Lung (tissue), 12 donors: Measurements from ENCODE around the gene DNAAF1. TPM values are rescaled to one million over a fixed set of nuclear protein-coding genes. Genes with fewer than 3 reads are reported as not detected.

ENCODE experiments used
- ATAC-seq: fragments of 200-7000 bp; cut with Tn5 transposase; one replicate; pipeline ENCODE4 v1.9.1; 2020; ENCODE audit warnings: moderate number of reproducible peaks; ENCODE audit not compliant: insufficient read depth, low FRiP score
- DNase-seq, 3 donors: peaks; one replicate each; pipeline ENCODE4 v3.0.0-alpha.2; 2013 to 2017
- H3K27ac ChIP-seq, 2 donors: one replicate each; pipeline ENCODE4 v1.5.1; 2013; ENCODE audit warnings: mild to moderate bottlenecking in 2 of 2, moderate library complexity in 2 of 2, control low read depth in 1 of 2, inconsistent platforms in 1 of 2, low read depth in 1 of 2, low read length in 1 of 2
- H3K27me3 ChIP-seq, 3 donors: one replicate each; pipeline ENCODE4 v1.5.1; 2013; ENCODE audit warnings: low read length in 2 of 3; ENCODE audit not compliant: control insufficient read depth in 3 of 3, insufficient read depth in 3 of 3
- H3K36me3 ChIP-seq, 4 donors: one replicate each; pipeline ENCODE4 v1.5.1; 2013; ENCODE audit warnings: low read length in 4 of 4, mild to moderate bottlenecking in 1 of 4, moderate library complexity in 1 of 4; ENCODE audit not compliant: control insufficient read depth in 4 of 4, insufficient read depth in 4 of 4
- H3K4me1 ChIP-seq, 5 donors: one replicate each; pipeline ENCODE4 v1.5.1; 2013; ENCODE audit warnings: low read length in 5 of 5, mild to moderate bottlenecking in 2 of 5, moderate library complexity in 1 of 5; ENCODE audit not compliant: control insufficient read depth in 5 of 5, insufficient read depth in 5 of 5
- H3K4me3 ChIP-seq: one replicate; pipeline ENCODE4 v1.5.1; 2013; ENCODE audit warnings: mild to moderate bottlenecking, control low read depth, moderate library complexity
- H3K9ac ChIP-seq, 2 donors: one replicate each; pipeline ENCODE4 v1.5.1; 2013; ENCODE audit warnings: low read length in 2 of 2, control low read depth in 1 of 2; ENCODE audit not compliant: insufficient read depth in 1 of 2
- H3K9me3 ChIP-seq, 4 donors: one replicate each; pipeline ENCODE4 v1.5.1; 2013; ENCODE audit warnings: low read length in 3 of 4, mild to moderate bottlenecking in 1 of 4, moderate library complexity in 1 of 4; ENCODE audit not compliant: control insufficient read depth in 4 of 4, insufficient read depth in 3 of 4
- CTCF ChIP-seq: IDR thresholded peaks from 2 replicates; pipeline ENCODE4 v1.5.1; 2012; ENCODE audit warnings: mild to moderate bottlenecking; ENCODE audit errors: control extremely low read depth, extremely low read depth
- WGBS, 2 donors: extraction: QIAGEN DNeasy Blood & Tissue Kit; methylation state at CpG; one replicate each; pipeline ENCODE4 v1.1.7; 2013; 5-methylcytosine and 5-hydroxymethylcytosine counted together
- polyA plus RNA-seq, 2 donors: library from polyadenylated mRNA; stranded (reverse); fragments of 200-250 nt; gene quantifications; one replicate each; pipeline ENCODE4 v1.2.1, GENCODE V29; 2013
- total RNA-seq, 2 donors: library from RNA; depleted of rRNA in 1 of 2; stranded (reverse); fragments of >200 nt in 1 of 2; gene quantifications; one replicate each; pipeline ENCODE4 v1.2.1, GENCODE V29; 2014 to 2021
- donor health status: control.
- donor health status: control.
- donor health status: Bipolar disorder and iron deficiency.
- donor health status: healthy.
- donor health status: DM: yes; HTN: yes; CAD: no.

DNAAF1 gene
- total and polyA plus RNA-seq, 4 donors, result 11.5 to 38.5 (median 12.4) TPM

GRCh38 chr16:84156342-84156784 lies 11.3 kb downstream of the DNAAF1 start:
- Histone ChIP-seq H3K9ac (no peak overlapping the region), H3K27ac (no peak overlapping the region), H3K36me3 (no peaks in the 10 kb centered on the region), H3K4me1 (peaks cover 0 to 2% (median 0%) of the 10 kb centered on the region in 5 donors), H3K9me3 (peaks cover 0 to 6% (median 0%) of the 10 kb centered on the region in 4 donors), H3K4me3 (no peak overlapping the region), H3K27me3 (peaks cover 0 to 10% (median 3%) of the 10 kb centered on the region in 3 donors)
- DNase-seq, result no peak
- 58 to 62% methylated on average over 5 of the region's 5 CpGs for WGBS, 2 donors
- no peak for ATAC-seq
- no peak for TF ChIP-seq CTCF

GRCh38 chr16:84159007-84159406 lies 13.9 kb downstream of the DNAAF1 start:
- no peak overlapping the region for H3K4me3 ChIP-seq
- no peak overlapping the region for H3K9ac ChIP-seq
- WGBS, 2 donors, result 24 to 32% methylated on average over 9 of the region's 9 CpGs
- no peak for TF ChIP-seq CTCF
- no peak overlapping the region for H3K27ac ChIP-seq
- DNase-seq (no peak), ATAC-seq (no peak)
- H3K4me1 ChIP-seq, result peaks cover 0 to 2% (median 0%) of the 10 kb centered on the region in 5 donors
- H3K9me3 ChIP-seq, result peaks cover 0 to 6% (median 0%) of the 10 kb centered on the region in 4 donors
- H3K27me3 ChIP-seq, result peaks cover 0 to 10% (median 3%) of the 10 kb centered on the region in 3 donors
- no peaks in the 10 kb centered on the region for H3K36me3 ChIP-seq

GRCh38 chr16:84159800-84160199 lies 14.7 kb downstream of the DNAAF1 start:
- H3K9ac ChIP-seq, result no peak overlapping the region
- DNase-seq (no peak), ATAC-seq (no peak)
- H3K9me3 ChIP-seq, result peaks cover 0 to 6% (median 0%) of the 10 kb centered on the region in 4 donors
- no peak overlapping the region for H3K4me3 ChIP-seq
- H3K27ac ChIP-seq, result no peak overlapping the region
- peaks cover 0 to 10% (median 3%) of the 10 kb centered on the region in 3 donors for H3K27me3 ChIP-seq
- peaks cover 0 to 2% (median 0%) of the 10 kb centered on the region in 5 donors for H3K4me1 ChIP-seq
- TF ChIP-seq CTCF, result no peak
- 45 to 70% methylated on average over 1 of the region's 1 CpG for WGBS, 2 donors
- no peaks in the 10 kb centered on the region for H3K36me3 ChIP-seq

- WGBS, 2 donors, result 84 to 85% methylated on average over 10 of the region's 10 CpGs
- no peak overlapping the region for H3K27ac ChIP-seq
- peaks cover 0 to 10% (median 3%) of the 10 kb centered on the region in 3 donors for H3K27me3 ChIP-seq
- H3K9ac ChIP-seq, result no peak overlapping the region
- no peak for ATAC-seq
- H3K4me1 ChIP-seq, result no peaks in the 10 kb centered on the region
- H3K9me3 ChIP-seq, result peaks cover 0 to 3% (median 0%) of the 10 kb centered on the region in 4 donors
- H3K36me3 ChIP-seq, result no peaks in the 10 kb centered on the region
- no peak for TF ChIP-seq CTCF
- DNase-seq, result no peak
- no peak overlapping the region for H3K4me3 ChIP-seq
Measured at GRCh38 chr16:84161037-84161436, 15.9 kb downstream of the DNAAF1 start.
